GM21717 (cell line): Measurements from ENCODE around the gene PLEKHG5.
"Not testable (repeated sequence)": the region's sequence is repeated elsewhere in the genome, so short reads cannot be mapped to it uniquely, and the experiment has no call there.

ENCODE experiments used
- ATAC-seq: cut with Tn5 transposase; IDR thresholded peaks from one replicate; pipeline ENCODE4 v1.9.1; 2021; ENCODE audit warnings: mild to moderate bottlenecking, moderate library complexity; ENCODE audit not compliant: unreplicated experiment

Gene PLEKHG5

GRCh38 chr1:6428453-6428852 is 63.0 kb downstream of the PLEKHG5 start:
- ATAC-seq: not testable (repeated sequence)

DNA sequence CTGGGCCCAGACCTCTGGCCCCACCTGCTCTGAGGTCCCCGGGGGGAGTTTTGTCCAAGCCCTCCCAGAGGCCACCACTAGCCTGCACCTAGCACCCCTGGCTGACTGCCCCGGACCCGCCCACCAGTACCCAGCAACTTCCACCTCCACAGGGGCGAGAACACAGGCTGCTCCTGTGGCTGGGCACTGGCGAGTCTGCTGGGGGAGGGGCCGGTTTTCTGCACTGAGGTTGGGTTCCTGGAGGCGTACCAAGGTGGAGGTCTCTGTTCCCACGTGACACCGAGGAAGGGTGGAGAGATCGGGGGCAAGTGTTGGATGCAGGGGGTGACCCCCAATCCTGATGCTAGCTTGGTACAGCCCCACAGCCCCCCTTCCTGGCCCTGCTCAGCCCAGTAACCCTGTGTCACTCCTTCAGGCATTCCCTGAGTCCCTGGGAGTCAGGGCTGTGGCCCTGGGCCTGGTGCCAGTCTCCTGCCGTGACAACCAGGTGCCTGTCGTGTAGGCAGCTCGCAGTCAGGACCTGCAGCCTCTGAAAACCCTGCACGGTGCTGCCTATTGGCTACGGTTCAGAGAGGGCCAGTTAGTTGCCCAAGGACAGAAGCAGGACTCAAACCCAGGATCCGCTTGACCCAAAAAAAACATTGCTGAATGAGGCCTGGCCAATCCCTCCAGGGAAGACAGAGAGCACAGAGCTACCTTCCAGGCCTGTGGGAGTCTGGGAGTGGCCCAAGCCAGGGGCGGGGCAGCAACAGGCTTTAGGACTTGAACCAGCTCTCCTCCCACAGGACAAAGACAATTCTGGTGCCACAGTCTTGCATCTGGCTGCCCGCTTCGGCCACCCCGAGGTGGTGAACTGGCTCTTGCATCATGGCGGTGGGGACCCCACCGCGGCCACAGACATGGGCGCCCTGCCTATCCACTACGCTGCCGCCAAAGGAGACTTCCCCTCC is 63.8 kb downstream of the PLEKHG5 start:
- no peak for ATAC-seq

DNA sequence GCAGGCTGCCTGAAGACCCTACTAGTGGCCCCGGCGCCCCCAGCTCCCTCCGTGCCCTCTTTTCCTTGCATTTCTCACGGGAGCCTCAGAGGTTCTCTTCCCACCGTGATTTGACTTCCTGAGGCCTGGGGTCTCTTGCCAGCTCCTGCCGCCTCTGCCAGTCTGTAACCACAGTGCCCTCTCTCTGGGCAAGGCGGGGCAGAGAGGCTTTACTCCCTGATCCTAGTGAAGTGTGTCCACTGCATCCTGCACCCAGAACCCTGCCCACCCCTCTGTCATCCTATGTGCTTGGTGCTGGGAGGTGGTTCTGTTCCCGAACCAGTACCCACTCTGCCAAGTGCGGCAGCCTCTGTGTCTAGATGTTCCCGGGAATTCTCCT is 64.5 kb downstream of the PLEKHG5 start:
- ATAC-seq: no peak

DNA sequence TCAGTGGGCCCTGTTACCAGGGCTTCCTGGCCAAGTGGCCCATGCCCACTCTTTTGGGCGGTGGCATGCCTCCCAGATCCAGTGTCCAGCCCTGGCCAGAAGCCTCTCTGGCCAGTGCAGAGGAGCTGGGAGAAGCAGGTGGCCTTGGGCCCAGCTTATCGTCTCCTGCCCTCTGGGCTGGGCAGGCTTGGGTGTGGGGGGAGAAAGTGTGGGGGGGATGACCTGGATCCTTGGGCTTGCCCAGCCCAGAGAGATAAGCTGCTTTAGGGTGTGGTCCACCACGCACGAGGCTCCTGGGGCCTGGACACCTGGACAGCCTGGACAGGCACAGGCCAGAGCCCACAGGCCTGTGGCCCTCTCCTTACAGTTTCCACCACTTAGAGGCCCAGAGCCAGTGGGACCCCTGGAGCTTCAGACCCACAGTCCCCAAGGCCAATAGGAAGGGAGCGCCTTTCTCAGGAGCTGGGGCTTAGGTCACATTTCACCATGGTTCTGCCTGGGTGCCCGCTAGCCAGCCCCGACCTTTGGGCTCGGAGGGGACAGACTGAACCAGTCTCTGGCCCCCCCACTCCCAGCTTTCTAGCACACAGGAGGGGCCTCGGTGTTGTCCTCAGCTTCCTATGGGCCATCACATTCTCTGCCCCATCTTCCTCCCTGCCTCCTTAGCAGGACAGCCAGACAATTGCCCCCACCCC is 65.0 kb downstream of the PLEKHG5 start:
- ATAC-seq: no peak

DNA sequence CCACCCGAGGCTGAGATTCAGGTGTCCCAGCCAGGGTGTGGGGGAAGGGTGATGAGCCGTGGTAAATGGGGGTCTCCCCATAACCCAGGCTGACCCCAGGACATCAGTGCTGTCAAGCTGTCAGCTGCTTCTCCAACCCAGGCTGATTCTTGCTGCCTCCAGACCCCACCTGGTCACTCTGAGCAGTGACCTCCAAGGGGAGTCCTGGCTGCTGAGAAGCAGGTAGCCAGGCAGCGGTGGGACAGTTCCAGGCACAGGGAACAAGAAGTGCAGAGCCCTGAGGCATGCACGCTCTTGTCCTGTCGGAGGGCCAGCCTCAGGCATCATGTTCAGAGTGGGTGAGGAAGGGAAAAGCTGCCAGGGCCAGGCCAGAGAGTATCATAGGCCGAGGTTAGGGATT is 65.8 kb downstream of the PLEKHG5 start:
- no peak for ATAC-seq

- ATAC-seq: no peak
These were observed 66.6 kb downstream of the PLEKHG5 start, which contains the start of gene ESPN for GRCh38 chr1:6424619-6425593. TSS of gene ESPN (plus strand) at chr1:6424776. CDS start at chr1:6424956, 180 bp downstream.

- ATAC-seq: no peak
These were observed 67.4 kb downstream of the PLEKHG5 start for GRCh38 chr1:6424000-6424565.

DNA sequence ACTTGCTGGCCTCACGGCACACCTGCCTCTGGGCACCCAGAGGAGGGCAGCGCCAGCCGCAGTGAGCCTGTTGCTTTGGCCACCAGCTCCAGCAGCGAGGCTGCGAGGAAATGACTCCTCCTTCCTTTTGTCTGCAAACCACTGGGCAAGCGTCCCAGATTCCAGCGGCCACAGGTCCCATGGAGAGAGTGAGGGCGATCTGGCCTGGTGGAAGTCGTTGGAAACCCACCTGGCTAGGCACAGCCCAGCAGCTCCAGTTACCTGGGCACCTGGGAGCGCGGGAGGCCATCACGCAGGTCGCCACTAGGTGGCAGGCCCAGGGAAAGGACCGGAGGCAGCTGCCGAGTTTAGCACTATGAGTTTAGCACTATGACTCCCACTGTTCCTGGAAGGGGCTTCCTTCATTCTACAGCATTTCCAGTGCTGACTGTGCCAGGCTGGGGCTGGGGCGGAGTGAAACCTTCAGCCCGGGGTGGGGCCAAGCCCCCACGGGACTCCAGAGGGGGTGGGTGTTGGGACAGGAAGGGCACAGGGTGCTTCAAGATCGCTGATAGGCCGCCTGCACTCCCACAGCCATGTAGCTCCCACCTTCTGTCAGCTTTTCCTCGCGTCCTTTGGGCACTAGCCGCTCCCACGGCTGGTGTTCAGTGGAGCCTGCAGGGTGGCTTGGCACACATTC is 68.0 kb downstream of the PLEKHG5 start:
- ATAC-seq: no peak

- no peak for ATAC-seq
These were observed 70.2 kb downstream of the PLEKHG5 start for GRCh38 chr1:6421266-6421665.

GRCh38 chr1:6420454-6421042 is 70.9 kb downstream of the PLEKHG5 start:
- no peak for ATAC-seq

DNA sequence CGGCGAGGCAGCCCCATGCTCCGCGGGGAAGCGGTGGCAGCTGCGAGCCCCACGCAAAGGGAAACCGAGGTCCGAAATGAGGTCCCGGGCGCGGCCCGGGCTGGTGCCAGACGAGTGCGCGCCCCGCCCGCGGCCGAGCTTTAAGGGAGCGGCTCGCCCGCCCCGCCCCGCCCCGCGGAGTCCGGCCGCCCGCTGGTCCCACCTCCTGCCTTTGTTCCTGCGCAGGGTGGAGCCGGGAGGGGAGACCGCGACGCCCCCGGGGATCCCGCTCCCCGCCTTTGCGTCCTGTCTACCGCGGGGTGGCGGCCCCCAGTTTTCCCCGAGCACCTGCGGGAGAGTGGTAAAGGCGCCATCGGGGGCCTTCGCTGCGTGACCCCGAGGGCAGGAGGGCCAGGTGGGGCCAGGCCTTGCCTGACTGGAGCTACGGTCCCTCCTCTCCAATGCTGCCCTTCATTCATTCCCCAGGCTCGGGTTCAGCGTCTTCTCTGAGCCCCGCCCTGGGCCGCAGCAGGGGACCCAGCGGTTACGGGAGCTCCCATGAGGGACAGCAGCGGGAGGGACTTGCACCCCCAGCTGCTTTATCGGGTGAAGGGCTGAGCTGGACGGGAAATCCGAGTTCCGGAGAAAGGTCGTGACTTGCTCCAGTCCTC is 71.5 kb downstream of the PLEKHG5 start, which contains the start of gene HES2:
Gene HES2, minus strand, starts transcription at position 116 of the 650 bp plus-strand sequence. Its CDS starts 99 bp downstream, at position 17.
- ATAC-seq: no peak

DNA sequence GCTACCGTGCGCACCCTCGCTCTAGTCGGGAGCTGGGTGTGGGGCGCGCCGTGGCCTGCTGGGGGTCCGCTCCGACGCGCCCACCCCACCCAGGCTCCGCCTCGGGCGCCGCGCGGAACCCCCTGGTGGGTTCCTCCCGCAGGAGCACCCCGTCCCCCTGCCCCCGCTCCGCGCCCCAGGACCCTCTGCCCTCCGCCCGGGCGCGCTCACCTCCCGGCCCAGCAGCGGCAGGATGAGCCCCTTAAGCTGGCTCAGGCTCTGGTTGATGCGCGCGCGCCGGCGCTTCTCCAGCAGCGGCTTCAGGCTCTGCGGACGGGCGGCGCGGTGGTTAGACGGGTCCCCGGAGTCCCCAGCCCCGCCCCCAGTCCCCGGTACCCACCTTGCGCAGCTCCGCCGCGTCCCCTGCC is 72.1 kb downstream of the PLEKHG5 start:
- no peak for ATAC-seq

DNA sequence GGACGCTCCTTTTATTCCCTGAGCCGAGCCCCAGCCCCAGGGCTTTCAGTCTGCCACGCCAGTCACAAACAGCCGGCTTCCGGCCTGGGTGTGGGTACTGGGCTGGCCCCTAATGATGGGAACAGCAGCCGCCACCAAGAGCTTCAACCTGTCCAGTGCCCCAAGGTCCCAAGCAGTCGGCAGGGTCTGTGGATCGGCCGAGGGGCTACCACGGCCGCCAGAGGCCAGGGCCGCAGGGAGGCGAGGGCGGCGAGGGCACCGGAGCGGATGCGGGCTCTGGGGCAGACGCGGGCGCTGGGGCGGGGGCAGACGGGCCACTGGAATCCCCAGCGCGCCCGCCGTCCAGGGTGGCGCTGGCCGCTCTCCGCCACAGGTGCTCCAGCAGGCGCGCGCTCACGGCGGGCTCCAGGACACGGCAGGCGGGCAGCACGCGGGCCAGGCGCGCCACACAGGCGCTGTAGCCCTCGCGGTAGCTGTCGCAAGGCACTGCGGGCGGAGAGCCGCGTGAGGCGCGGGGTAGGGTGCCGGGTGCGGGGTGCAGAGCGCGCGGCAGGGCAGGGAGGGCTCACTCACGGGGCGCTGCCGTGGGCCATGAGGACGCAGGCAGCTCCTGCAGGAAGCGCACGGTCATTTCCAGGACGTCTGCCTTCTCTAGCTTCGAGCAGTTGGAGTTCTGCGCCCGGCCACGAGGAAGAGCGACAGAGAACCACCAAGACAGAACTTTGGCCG is 72.6 kb downstream of the PLEKHG5 start:
- ATAC-seq: no peak

DNA sequence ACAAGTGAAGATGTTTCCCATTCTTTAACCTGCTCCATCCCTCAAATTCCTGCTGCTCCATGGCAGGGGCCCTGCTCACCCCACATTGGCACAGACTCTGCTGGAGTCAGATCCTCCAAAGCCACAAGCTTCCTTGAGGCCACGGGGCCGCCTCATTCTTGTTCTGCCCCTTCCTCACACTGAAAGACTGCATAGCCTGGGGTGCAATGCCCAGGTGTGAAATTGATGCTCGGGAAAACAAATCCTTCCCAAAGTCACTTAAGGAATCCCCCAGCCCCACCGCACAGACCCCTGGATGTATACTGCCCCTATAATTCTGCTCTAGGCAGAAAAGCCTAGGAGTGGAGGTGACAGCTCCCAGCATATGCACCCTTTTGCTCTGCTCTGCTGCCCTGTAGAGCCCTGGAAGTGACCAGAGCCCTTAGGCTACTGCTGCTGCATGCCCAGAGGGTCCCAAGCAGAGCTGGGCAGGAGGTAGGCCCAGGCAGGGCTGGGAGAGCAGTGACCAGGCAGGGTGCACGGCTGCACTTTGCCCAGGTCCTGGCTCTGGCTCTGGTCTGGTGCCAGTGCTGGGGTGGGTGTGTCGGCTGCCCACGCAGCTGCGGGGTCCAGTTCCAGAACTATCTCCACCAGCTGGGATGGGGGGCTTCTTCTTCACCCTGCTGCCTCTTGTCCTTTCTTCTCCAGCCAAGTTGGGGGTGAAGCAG is 73.4 kb downstream of the PLEKHG5 start:
- no peak for ATAC-seq
